ENCODE data around the gene MYOM1.

The MYOM1 gene

GRCh38 chr18:3164381-3164780 lies 55.4 kb downstream of the MYOM1 start:
- CTCF ChIA-PET = no interaction called here
- TF ChIP-seq HDGF (IDR thresholded peaks at IDR 0.05; ENCODE audit: borderline replicate concordance) (no peak), SUZ12 (IDR thresholded peaks at IDR 0.05) (no peak)
- no peak for DNase-seq (ENCODE audit: extremely low spot score)
- POLR2A ChIA-PET = no interaction called here

GRCh38 chr18:3163968-3164367 lies 55.8 kb downstream of the MYOM1 start:
- DNase-seq (ENCODE audit: extremely low spot score) = no peak
- POLR2A ChIA-PET = no interaction called here
- CTCF ChIA-PET = interaction anchor here (1.5 kb wide), 1 partner anchor 13 kb away, joined by 4 read pairs; no protein-coding TSS in a partner anchor
- TF ChIP-seq NFRKB (IDR thresholded peaks at IDR 0.05) (no peak), ELF4 (IDR thresholded peaks at IDR 0.05) (no peak), CTBP1 (IDR thresholded peaks at IDR 0.05; ENCODE audit: borderline replicate concordance) (no peak), FOXM1 (IDR thresholded peaks at IDR 0.05; ENCODE audit: borderline replicate concordance) (no peak), L3MBTL2 (conservative IDR thresholded peaks at IDR 0.05) (no peak), SP1 (IDR thresholded peaks at IDR 0.05) (no peak), LEF1 (IDR thresholded peaks at IDR 0.05; ENCODE audit: borderline replicate concordance) (no peak), ZNF384 (IDR thresholded peaks at IDR 0.05) (no peak), FOXA1 (IDR thresholded peaks at IDR 0.05) (no peak), SUZ12 (IDR thresholded peaks at IDR 0.05) (no peak), TARDBP (IDR thresholded peaks at IDR 0.05) (no peak), HDGF (IDR thresholded peaks at IDR 0.05; ENCODE audit: borderline replicate concordance) (no peak), BHLHE40 (IDR thresholded peaks at IDR 0.05; ENCODE audit: borderline replicate concordance) (no peak), FOXK2 (IDR thresholded peaks at IDR 0.05) (no peak), ARNT (IDR thresholded peaks at IDR 0.05) (no peak)

GRCh38 chr18:3162181-3162580 lies 57.6 kb downstream of the MYOM1 start:
- POLR2A ChIA-PET = no interaction called here

GRCh38 chr18:3159830-3160229 lies 59.9 kb downstream of the MYOM1 start:
- ChIA-PET CTCF (no interaction called here), POLR2A (no interaction called here)
- TF ChIP-seq NFRKB (IDR thresholded peaks at IDR 0.05) (no peak), HDGF (IDR thresholded peaks at IDR 0.05; ENCODE audit: borderline replicate concordance) (no peak), SUZ12 (IDR thresholded peaks at IDR 0.05) (no peak), FOXM1 (IDR thresholded peaks at IDR 0.05; ENCODE audit: borderline replicate concordance) (no peak), TARDBP (IDR thresholded peaks at IDR 0.05) (no peak), FOXK2 (IDR thresholded peaks at IDR 0.05) (no peak), PKNOX1 (IDR thresholded peaks at IDR 0.05) (no peak), SP1 (IDR thresholded peaks at IDR 0.05) (no peak), L3MBTL2 (conservative IDR thresholded peaks at IDR 0.05) (no peak), FOXA1 (IDR thresholded peaks at IDR 0.05) (no peak), BHLHE40 (IDR thresholded peaks at IDR 0.05; ENCODE audit: borderline replicate concordance) (no peak), CTBP1 (IDR thresholded peaks at IDR 0.05; ENCODE audit: borderline replicate concordance) (no peak), LEF1 (IDR thresholded peaks at IDR 0.05; ENCODE audit: borderline replicate concordance) (no peak), ELF4 (IDR thresholded peaks at IDR 0.05) (no peak), ARNT (IDR thresholded peaks at IDR 0.05) (no peak), ZNF384 (IDR thresholded peaks at IDR 0.05) (no peak)
- DNase-seq (ENCODE audit: extremely low spot score) = no peak

More at GRCh38 chr18:3162181-3162580, 57.6 kb downstream of the MYOM1 start:
- TF ChIP-seq ZNF384 (IDR thresholded peaks at IDR 0.05) (no peak), CTBP1 (IDR thresholded peaks at IDR 0.05; ENCODE audit: borderline replicate concordance) (no peak), LEF1 (IDR thresholded peaks at IDR 0.05; ENCODE audit: borderline replicate concordance) (no peak), HDGF (IDR thresholded peaks at IDR 0.05; ENCODE audit: borderline replicate concordance) (no peak), FOXK2 (IDR thresholded peaks at IDR 0.05) (no peak), FOXA1 (IDR thresholded peaks at IDR 0.05) (no peak), L3MBTL2 (conservative IDR thresholded peaks at IDR 0.05) (no peak), NFRKB (IDR thresholded peaks at IDR 0.05) (no peak), FOXM1 (IDR thresholded peaks at IDR 0.05; ENCODE audit: borderline replicate concordance) (no peak), ELF4 (IDR thresholded peaks at IDR 0.05) (no peak), BHLHE40 (IDR thresholded peaks at IDR 0.05; ENCODE audit: borderline replicate concordance) (no peak), TARDBP (IDR thresholded peaks at IDR 0.05) (no peak), SP1 (IDR thresholded peaks at IDR 0.05) (no peak)
- no peak for DNase-seq (ENCODE audit: extremely low spot score)
- CTCF ChIA-PET = no interaction called here

GRCh38 chr18:3157606-3158005 lies 62.2 kb downstream of the MYOM1 start:
- TF ChIP-seq SUZ12 (IDR thresholded peaks at IDR 0.05) (no peak), HDGF (IDR thresholded peaks at IDR 0.05; ENCODE audit: borderline replicate concordance) (no peak), CTBP1 (IDR thresholded peaks at IDR 0.05; ENCODE audit: borderline replicate concordance) (no peak), NFRKB (IDR thresholded peaks at IDR 0.05) (no peak), PKNOX1 (IDR thresholded peaks at IDR 0.05) (no peak), TARDBP (IDR thresholded peaks at IDR 0.05) (no peak), FOXM1 (IDR thresholded peaks at IDR 0.05; ENCODE audit: borderline replicate concordance) (no peak), ELF4 (IDR thresholded peaks at IDR 0.05) (no peak), ZNF384 (IDR thresholded peaks at IDR 0.05) (no peak), FOXK2 (IDR thresholded peaks at IDR 0.05) (no peak), L3MBTL2 (conservative IDR thresholded peaks at IDR 0.05) (no peak), LEF1 (IDR thresholded peaks at IDR 0.05; ENCODE audit: borderline replicate concordance) (no peak), BHLHE40 (IDR thresholded peaks at IDR 0.05; ENCODE audit: borderline replicate concordance) (no peak), FOXA1 (IDR thresholded peaks at IDR 0.05) (no peak), ARNT (IDR thresholded peaks at IDR 0.05) (no peak), SP1 (IDR thresholded peaks at IDR 0.05) (no peak)
- no peak for DNase-seq (ENCODE audit: extremely low spot score)
- CTCF ChIA-PET = no interaction called here
- POLR2A ChIA-PET = no interaction called here

GRCh38 chr18:3157086-3157485 lies 62.7 kb downstream of the MYOM1 start:
- TF ChIP-seq ZNF384 (IDR thresholded peaks at IDR 0.05) (no peak), PKNOX1 (IDR thresholded peaks at IDR 0.05) (no peak), HDGF (IDR thresholded peaks at IDR 0.05; ENCODE audit: borderline replicate concordance) (no peak), TARDBP (IDR thresholded peaks at IDR 0.05) (no peak), ARNT (IDR thresholded peaks at IDR 0.05) (no peak), FOXK2 (IDR thresholded peaks at IDR 0.05) (no peak), FOXM1 (IDR thresholded peaks at IDR 0.05; ENCODE audit: borderline replicate concordance) (no peak), SP1 (IDR thresholded peaks at IDR 0.05) (no peak), BHLHE40 (IDR thresholded peaks at IDR 0.05; ENCODE audit: borderline replicate concordance) (no peak), ELF4 (IDR thresholded peaks at IDR 0.05) (no peak), FOXA1 (IDR thresholded peaks at IDR 0.05) (no peak), NFRKB (IDR thresholded peaks at IDR 0.05) (no peak), L3MBTL2 (conservative IDR thresholded peaks at IDR 0.05) (no peak), CTBP1 (IDR thresholded peaks at IDR 0.05; ENCODE audit: borderline replicate concordance) (no peak)
- DNase-seq (ENCODE audit: extremely low spot score) = no peak
- CTCF ChIA-PET = no interaction called here
- POLR2A ChIA-PET = no interaction called here
